GM12873 (cell line): ENCODE results near the gene SIGLEC5.

ENCODE experiments used
- TF ChIP-seq, protein P1 (sequence below): IDR thresholded peaks from 2 replicates; pipeline ENCODE4 v1.5.1; 2012; ENCODE audit warnings: low read depth, mild to moderate bottlenecking, moderate library complexity, low read length, control low read depth; ENCODE audit not compliant: insufficient read depth; ENCODE audit errors: missing control alignments

SIGLEC5 gene

DNA sequence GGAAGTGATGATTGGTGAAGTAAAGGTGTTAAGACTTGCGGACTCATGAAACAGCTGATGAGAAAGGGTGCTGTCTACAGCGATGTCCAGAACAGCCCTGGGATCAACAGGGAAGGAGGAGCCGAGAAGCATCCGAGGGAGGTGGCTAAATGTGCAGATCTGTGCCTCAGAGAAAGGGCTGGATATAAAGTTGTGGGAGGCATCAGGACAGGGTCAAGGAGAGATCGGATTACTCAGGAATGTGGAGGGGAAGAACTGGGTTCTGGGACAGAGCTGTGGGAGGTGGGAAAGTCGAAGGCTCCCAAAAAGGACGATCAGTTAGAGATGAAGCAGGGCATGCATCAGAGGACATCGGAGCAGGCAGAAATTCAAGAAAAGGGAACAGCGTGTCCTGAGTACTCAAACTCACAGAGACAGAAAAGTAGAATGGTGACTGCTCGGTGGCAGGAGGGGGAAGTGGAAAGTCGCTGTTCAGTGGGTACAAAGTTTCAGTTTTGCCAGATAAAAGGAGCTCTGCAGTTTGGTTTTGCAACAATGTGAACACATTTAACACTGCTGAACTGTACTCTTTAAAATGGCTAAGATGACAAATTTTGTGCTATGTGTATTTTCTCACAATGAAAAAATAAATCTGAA is 14.6 kb upstream of the SIGLEC5 start:
- TF ChIP-seq, protein P1, sequence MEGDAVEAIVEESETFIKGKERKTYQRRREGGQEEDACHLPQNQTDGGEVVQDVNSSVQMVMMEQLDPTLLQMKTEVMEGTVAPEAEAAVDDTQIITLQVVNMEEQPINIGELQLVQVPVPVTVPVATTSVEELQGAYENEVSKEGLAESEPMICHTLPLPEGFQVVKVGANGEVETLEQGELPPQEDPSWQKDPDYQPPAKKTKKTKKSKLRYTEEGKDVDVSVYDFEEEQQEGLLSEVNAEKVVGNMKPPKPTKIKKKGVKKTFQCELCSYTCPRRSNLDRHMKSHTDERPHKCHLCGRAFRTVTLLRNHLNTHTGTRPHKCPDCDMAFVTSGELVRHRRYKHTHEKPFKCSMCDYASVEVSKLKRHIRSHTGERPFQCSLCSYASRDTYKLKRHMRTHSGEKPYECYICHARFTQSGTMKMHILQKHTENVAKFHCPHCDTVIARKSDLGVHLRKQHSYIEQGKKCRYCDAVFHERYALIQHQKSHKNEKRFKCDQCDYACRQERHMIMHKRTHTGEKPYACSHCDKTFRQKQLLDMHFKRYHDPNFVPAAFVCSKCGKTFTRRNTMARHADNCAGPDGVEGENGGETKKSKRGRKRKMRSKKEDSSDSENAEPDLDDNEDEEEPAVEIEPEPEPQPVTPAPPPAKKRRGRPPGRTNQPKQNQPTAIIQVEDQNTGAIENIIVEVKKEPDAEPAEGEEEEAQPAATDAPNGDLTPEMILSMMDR: no peak

DNA sequence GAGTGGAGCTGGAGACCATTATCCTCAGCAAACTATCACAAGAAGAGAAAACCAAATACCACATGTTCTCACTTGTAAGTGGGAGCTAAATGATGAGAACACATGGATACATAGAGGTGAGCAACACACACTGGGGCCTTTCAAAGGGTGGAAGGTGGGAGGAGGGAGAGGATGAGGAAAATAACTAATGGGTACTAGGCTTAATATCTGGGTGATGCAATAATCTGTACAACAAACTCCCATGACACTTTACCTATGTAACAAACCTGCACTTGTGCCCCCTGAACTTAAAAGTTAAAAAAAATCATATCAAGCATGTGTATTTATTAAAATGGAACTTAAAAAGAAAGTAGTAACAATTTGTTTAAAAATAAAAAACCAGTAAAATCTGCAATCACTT is 11.4 kb upstream of the SIGLEC5 start:
- TF ChIP-seq, protein P1: no peak

DNA sequence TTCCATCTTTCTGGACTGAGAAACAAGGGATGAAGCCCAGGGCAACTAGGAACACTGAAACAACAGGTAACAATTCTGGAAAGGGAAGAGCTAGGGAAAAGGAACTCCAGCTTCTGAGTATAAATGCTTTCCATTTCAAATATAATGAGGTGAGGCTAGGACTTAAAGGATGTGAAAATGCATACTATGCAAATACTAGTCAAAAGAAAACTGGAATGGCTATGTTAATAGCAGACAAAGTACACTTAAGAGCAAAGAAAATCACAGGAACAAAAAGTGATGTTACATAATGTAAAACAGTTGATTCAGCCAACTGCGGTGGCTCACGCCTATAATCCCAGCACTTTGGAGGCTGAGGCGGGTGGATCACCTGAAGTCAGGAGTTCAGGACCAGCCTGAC is 10.2 kb upstream of the SIGLEC5 start:
- TF ChIP-seq, protein P1: no peak

DNA sequence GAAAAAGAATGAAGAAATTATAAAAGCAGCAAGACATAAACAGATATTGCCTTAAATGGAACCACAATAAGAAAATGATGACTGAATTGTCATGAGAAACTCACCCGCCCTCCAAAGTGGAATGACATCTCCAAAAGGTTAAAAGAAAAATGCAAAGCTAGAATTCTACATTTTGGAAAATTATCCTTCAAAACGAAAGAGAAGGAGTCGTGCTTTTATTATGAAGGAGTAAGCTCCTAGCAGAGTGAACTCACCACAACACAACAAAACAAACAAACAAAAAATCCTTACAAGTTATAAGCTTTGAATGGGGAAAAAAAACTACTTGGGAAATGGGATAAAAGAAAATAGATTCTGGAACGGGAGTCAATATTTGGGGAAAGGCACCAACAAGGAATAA is 9.7 kb upstream of the SIGLEC5 start:
- TF ChIP-seq, protein P1: no peak

DNA sequence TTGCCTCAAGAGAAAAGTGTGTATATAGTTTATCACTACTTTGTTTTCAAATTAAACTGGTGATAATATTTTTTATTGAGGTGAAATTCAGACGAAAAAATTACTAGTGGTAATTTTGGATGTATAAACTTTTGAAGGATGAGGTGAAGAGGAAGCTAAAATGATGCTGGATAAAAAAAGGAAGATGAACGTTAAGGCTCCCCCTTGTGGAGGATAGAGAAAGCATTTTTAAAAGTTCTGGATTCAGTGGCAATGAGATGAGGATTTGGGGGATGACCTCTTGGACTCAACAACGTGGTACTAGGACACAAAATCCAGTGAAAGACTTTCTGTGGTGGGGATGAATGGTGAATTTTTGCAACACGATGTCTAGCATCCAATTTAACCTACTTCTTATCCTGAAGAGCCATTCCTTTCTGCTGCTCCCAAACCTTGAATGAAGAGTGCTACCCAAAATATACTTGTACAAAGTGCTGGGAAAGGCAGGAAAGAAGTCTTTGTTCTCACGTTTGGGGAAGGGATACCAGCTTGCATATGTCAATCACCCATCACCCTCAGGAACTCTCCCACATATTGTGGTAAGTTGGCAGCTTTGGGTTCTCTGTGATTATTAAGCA is 7.3 kb upstream of the SIGLEC5 start:
- TF ChIP-seq, protein P1: peak; percentile 61

DNA sequence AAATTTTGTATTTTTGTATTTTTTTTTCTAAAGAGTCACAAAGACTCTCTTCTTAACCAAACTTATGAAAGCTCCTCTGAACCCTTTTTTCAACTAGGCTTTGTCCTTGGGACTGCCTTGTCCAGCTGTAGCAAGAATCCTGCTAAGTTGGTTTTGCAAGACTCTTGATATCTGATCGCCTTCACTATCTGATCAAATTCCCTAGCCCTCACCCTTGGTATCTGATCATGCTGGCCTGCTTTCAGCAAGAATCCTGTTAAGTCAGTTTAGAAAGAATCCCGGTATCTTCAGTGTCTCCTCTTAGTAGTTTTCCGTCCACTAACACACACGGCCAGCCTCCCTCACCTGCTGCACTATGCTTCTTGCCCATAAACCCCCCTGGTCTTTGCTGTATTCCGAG is 1.9 kb upstream of the SIGLEC5 start:
- TF ChIP-seq, protein P1: no peak

DNA sequence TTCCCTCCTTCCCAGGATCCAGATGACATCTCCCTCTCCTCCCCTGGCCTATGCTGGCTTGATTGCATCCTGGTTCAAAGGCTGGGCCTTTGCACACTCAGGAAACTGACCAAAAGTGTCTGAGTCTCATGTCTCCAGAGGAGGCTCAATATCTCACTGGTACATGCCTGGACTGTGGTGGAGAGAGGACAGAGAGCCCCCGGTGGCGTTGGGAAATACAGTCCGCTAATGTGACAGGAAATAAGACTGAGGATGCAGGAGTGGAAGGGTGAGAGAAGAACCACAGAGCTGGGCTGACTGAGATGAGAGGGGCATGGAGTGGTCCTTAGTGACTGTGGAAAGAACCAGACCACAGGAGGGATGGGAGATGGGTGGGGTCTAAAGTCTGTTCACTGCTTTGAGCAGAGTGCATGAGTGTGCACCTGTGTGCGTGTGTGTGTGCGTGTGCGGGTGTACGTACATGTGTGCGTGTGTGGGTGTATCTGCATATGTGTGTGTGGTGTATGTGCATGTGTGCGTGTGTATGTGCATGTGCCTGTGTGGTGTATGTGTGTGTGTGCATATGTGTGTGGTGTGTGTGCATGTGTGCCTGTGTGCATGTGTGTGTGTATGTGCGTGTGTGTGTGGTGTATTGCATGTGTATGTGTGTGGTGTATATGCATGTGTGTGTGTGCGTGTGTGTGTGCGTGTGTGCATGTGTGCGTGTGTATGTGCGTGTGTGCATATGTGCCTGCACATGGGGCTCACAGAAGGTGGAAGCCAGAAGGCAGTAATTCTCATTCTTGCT is 1.9 kb downstream of the SIGLEC5 start:
- TF ChIP-seq, protein P1: no peak
